Measurements from ENCODE around the gene TNS4. TPM values are rescaled to one million over a fixed set of nuclear protein-coding genes. Genes with fewer than 3 reads are reported as not detected.
A peak's percentile ranks its signal among the peaks of the same experiment; 100 is the strongest.

Gene TNS4
- total RNA-seq, 1 experiment from 2014 or later = 127 TPM

- ChIA-PET CTCF (no interaction called here), POLR2A (ENCODE audit: unreplicated experiment) (no interaction called here)
- ATAC-seq (no peak; the same call in 1 of the 2 replicates), DNase-seq (peak; percentile 5)
- Histone ChIP-seq H3K9me2 (replicated peaks; ENCODE audit: low read length) (no peaks in the 10 kb centered on the region), H3K9me3 (ENCODE audit: low read length) (no peaks in the 10 kb centered on the region), H3K4me3 (ENCODE audit: low read length) (no peak overlapping the region), H3K4me2 (ENCODE audit: low read length) (no peak overlapping the region), H4K20me1 (ENCODE audit: low read length) (no peaks in the 10 kb centered on the region), H3K9ac (ENCODE audit: low read length) (no peak overlapping the region), H2AFZ (ENCODE audit: low read length) (no peak overlapping the region), H3K27ac (ENCODE audit: low read length) (no peak overlapping the region), H3K79me2 (ENCODE audit: low read length) (no peaks in the 10 kb centered on the region), H3K27me3 (ENCODE audit: low read length) (no peaks in the 10 kb centered on the region), H3K36me3 (ENCODE audit: low read depth, low read length) (peaks cover 10% of the 10 kb centered on the region), H3K4me1 (ENCODE audit: insufficient read depth, low read length) (no peaks in the 10 kb centered on the region), H3F3A (ENCODE audit: low read length, unreplicated experiment) (peaks cover 6% of the 10 kb centered on the region)
- intact Hi-C loops (cut with micrococcal nuclease) = no loop called here
- BruUV-seq (replicated peaks) = no TSS peak
- TF ChIP-seq CTCF (conservative IDR thresholded peaks at IDR 0.05; ENCODE audit: low read depth, low read length) (no peak), EZH2 (IDR thresholded peaks at IDR 0.05; ENCODE audit: low read length, unreplicated experiment) (no peak), EZH2phosphoT487 (IDR thresholded peaks at IDR 0.05; ENCODE audit: borderline replicate concordance, low read length) (no peak)
Observed at GRCh38 chr17:40460968-40461731, 40.3 kb downstream of the TNS4 start.

GRCh38 chr17:40460604-40460967, 40.8 kb downstream of the TNS4 start:
- Histone ChIP-seq H3K4me2 (ENCODE audit: low read length) (no peak overlapping the region), H3K27me3 (ENCODE audit: low read length) (no peaks in the 10 kb centered on the region), H3K9ac (ENCODE audit: low read length) (no peak overlapping the region), H3K27ac (ENCODE audit: low read length) (no peak overlapping the region), H3K4me3 (ENCODE audit: low read length) (no peak overlapping the region), H3K4me1 (ENCODE audit: insufficient read depth, low read length) (no peaks in the 10 kb centered on the region), H3K79me2 (ENCODE audit: low read length) (no peaks in the 10 kb centered on the region), H4K20me1 (ENCODE audit: low read length) (no peaks in the 10 kb centered on the region), H2AFZ (ENCODE audit: low read length) (no peak overlapping the region), H3F3A (ENCODE audit: low read length, unreplicated experiment) (peaks cover 6% of the 10 kb centered on the region), H3K9me3 (ENCODE audit: low read length) (no peaks in the 10 kb centered on the region), H3K36me3 (ENCODE audit: low read depth, low read length) (peaks cover 16% of the 10 kb centered on the region), H3K9me2 (replicated peaks; ENCODE audit: low read length) (no peaks in the 10 kb centered on the region)
- CTCF ChIA-PET = no interaction called here
- intact Hi-C loops (cut with micrococcal nuclease) = no loop called here
- DNase-seq (peak; percentile 8), ATAC-seq (peak; percentile 3; the same call in 1 of the 2 replicates)
- no TSS peak for BruUV-seq (replicated peaks)
- TF ChIP-seq EZH2 (IDR thresholded peaks at IDR 0.05; ENCODE audit: low read length, unreplicated experiment) (no peak), EZH2phosphoT487 (IDR thresholded peaks at IDR 0.05; ENCODE audit: borderline replicate concordance, low read length) (no peak), CTCF (conservative IDR thresholded peaks at IDR 0.05; ENCODE audit: low read depth, low read length) (no peak)
- POLR2A ChIA-PET (ENCODE audit: unreplicated experiment) = no interaction called here
